Stimulated activated naive CD4-positive, alpha-beta T cell (primary cell): ENCODE results near the gene MOB3C.

ENCODE experiments used
- DNase-seq, 6 experiments: peaks; one replicate each; lab custom pipeline; 2025; lab: John Stamatoyannopoulos, UW

Gene MOB3C

DNA sequence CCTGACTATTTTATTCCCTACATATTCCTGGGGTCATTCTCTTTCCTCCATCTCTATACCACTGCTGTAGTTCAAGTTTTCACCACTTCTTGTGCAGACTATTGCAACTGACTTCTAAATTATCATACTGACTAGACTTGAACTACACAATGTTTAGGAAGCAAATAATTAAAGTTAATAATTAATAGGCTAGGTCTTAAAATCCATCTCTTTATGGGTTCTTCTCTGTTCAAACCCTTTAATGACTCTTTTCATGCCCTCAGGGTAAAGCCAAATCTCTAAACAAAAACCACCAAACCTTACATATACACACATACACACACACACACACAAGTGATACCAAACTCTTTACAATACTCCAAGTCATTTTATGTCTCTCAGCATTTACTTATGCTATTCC lies 22.3 kb upstream of the MOB3C start:
- no peak for DNase-seq

DNA sequence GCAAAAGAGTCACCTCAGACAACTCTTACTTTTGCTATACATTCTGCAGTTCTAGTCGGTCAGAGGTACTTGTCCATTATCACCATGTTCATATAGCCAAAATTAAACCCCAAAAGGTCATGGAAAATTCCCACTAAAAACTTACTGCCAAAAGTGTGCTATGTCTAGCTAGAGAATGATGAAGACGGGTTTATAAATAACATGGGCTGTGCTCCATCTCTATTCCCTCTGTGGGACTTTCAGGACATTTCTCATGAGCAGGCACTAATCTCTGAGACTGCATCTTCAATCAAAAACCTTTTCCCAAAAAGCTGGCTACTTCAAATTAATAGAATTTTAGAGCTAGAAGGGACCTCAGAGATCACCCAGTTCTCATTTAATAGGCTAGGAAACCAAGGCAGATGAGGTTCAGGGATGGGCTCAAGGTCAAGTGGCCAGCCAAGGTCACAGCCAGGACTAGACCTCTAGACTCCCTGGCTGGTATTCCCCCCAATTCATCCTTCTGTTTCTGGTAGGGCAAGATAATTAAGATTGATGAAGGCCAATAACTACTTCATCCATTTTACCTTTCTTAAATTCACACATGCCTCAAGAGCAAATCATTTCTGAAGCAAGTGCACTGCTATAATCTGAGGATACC lies 21.0 kb upstream of the MOB3C start:
- DNase-seq = no peak

DNA sequence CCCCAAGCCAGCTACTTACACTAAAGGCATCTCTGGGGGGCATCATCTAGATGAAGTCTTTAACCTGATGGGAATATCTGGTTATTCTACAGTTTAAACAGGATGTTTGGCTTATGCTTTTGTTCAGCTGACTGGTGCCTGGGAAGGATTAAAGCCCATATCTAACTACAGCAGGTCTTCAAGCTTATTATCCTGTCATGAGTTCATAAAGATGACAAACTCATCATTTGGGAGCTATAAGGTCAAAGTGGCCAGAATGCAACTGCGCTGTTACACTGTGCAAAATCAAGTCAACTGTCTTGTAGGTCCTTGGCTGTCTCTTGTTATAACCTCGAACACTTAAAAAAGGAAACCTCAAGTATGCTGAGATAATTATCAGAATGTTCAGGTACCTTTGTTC lies 18.6 kb upstream of the MOB3C start:
- DNase-seq = no peak

DNA sequence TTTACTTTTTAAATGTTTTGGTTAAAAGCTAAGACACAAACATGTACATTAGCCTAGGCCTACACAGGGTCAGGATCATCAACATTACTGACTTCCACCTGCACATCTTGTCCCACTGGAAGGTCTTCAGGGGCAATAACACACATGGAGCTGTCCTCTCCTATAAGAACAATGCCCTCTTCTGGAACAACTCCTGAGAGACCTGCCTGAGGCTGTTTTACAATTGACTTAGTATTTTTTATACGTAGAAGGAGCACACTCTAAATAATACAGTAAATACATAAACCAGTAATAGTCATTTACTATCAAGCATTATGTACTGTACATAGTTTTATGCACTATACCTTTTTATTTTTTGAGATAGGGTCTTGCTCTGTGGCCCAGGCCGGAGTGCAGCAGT lies 14.1 kb upstream of the MOB3C start:
- DNase-seq = no peak

DNA sequence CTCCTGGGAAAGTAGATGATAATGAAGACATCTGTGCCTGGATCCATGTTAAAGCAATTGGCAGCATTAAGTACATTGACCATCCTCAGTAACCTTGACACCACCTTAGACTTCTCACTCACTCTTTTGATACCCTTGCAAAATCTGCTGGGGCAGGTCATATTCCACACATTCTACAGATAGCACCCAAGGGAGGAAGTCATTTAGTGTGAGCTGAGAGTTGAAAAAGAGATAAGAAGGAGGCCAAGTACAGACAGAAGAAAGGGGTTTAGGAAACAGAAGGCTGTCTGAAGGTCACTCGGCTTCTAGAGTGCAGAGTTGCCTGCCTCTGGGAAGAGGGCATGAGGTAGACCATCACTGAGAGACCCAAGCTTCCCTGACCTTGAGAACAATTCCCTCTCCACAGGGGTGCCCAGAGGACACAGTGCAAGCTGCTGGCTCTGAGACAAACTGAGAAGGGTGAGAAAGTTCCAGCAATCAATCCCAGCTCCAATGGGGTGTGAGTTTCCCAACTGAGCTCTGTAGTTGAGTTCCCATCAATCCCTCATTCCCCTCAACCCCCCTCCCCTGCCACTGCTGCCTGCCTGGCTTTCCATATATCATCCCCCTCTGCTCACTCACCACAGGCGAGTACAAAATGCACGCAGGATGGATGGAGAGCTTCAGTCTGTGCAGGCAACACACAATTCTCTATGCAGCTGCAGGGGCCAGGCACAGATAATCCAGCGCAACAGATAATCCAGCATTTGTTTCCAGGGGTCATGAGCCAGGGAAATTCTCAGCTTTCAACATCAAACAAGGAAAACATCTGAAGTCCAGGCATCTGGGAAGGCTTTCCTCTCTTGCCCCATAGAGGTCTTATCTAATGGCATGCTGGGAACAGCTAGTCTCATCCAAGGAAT lies 7.4 kb upstream of the MOB3C start:
- no peak for DNase-seq

DNA sequence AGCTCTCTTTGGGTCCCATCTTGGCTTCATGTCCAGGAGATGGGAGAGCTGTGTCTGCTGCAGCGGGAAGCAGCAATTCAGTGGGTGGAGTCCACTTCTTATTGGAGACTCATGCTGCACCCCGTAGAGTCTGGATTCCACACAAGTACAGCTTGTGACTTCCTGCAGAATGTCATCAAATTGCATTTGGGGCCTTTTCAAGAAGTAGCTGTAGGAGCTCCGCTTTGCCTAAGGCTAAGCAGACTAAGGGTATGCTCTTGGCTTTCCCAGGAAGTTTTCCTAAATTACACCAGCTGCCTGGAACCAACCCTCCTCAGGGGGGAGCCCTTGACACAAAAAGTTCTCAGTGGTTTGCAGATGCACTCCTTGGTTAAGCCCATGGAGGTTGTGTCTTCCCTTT lies 5.7 kb upstream of the MOB3C start:
- no peak for DNase-seq

DNA sequence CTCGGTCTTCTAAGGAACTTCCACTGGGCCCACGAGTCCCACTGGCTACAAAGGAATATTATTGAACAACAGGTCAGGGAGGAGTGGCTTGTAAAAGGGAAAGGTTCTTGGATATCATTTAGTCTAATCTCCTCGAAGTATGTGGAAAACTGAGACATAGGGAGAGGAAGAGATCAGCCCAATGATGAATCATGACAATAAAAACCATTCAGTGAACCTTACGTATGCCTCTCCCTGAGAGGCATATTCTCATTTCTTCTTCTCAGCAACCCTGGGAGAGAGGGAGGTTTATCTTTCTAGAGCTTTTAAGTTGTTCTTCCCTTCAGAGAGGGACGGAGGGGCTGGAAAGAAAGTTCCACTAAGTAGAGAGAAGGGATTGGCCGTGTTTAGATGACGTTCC lies 5.3 kb upstream of the MOB3C start:
- no peak for DNase-seq

DNA sequence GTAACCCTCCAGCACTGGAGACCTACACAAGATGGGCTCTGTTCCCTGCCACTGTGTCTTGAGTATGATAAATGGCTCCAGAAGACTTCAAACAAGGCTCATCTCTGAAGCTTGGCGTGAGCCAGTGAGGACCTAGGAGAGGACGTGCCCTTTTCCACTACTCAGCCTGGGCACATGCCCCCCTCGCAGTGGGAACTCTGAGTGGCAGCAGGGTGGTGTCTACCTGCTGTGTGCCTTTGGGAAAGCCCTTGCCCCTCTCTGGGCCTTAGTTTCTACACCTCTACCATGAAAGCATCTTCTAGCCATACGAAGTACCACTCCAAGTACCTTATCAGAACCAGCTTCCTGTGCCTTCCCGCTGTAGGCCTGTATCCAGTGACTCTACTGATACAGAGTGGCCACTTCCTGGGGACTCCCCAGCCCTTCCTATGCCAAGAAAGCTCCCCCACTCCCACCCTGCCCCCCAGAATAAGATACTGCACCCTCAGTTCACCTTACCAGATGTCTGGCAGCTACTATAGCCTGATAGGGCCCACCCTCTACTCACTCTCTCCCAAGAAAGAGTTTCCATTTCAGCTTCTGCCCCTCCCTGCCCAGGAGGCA lies 3.1 kb upstream of the MOB3C start:
- no peak for DNase-seq

DNA sequence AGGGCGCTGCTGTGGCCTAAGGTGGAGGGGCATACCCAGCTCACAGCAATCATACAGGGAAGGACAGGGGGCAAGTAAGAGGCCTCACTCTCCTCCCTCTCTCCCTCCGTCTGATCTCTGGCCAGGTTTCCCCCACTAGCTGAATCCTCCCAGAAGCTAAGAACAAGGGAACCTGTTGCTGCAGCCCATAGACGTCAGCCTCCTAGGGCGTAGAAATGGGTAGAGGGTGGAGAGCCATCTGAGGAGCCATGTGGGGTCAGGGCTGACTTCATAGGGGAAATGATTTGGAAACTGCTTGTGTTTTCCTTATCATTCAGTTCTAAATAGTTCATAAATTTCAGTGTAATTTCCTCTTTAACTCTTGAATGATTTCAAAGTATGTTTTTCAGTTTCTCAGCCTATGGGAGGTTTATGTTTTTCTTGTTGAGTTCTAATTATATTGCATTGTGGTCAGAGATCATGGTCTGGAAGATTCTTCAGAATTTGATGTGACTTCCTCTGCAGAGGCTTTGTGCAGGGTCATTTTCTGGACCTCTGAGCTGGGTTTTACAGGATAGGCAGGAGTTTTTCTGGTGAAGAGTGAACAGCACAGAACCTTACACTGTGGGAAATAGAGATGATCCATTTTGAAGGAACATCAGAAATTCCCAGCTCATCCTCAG lies 2.3 kb upstream of the MOB3C start:
- no peak for DNase-seq

DNA sequence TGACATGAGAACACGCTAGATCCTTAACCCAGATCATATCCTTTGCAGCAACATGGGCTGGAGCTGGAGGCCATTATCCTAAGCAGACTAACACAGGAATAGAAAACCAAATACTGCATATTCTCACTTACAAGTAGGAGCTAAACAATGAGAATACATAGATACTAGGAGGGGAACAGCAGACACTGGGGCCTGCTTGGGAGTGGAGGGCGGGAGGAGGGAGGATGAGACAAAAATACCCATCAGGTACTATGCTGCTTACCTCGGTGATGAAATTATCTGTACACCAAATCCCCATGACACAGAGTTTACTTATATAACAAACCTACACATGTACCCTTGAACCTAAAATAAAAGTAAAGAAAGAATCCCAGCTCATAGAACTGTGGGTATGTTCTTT lies 1.2 kb upstream of the MOB3C start:
- no peak for DNase-seq

DNA sequence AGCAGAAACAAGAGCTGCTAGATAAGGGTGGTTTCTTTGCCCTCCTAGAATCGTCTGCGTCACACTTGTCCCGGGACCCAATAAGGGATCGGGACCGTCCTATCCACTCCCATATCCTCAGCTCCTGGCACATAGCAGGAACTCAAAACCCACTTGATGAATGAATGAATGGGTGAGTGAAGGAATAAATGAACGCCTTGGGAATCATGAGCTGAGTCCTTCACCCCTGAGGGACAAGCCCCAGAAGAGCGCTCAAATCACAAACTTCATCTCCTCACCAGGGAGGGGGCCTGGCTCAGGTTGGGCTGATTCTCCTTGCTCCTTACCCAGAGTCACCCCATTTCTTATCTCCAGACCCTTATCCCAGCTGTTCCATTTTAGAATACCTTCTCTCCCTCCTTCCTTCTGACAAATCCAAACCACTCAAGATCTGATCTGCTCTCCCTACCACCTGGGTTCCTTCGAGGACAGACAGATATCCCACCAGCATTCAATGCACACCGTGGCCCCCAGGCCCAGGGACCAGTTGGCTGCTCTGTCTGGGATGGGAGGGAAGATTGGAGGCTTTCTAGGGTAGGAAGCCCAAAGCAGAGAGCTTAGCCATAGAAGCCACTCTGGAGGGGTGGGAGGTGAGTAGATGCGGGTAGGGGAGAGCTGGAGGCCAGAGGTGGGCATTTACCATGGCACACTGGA lies 643 bp upstream of the MOB3C start:
- no peak for DNase-seq

DNA sequence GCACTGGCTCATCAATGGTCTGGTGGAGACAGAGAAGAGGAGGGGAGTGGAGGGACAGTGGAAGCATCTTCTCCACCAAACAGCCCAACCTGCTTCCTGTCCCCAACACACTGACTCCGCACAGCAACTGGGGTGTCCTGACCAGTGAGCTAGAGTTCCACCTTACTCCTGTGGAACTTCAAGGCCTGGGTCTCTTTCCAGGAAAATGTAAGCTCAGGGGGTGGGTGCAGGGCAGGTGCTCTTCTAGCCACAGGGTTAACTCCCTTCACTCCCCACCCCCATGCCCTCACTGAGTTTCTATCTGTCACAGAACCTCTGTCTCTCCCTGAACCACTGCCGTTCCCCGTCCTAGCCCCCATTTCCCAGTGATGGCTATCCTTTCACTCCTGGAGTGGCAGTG lies 876 bp downstream of the MOB3C start:
- DNase-seq = peak in 1 of 6 experiments; percentile 28

DNA sequence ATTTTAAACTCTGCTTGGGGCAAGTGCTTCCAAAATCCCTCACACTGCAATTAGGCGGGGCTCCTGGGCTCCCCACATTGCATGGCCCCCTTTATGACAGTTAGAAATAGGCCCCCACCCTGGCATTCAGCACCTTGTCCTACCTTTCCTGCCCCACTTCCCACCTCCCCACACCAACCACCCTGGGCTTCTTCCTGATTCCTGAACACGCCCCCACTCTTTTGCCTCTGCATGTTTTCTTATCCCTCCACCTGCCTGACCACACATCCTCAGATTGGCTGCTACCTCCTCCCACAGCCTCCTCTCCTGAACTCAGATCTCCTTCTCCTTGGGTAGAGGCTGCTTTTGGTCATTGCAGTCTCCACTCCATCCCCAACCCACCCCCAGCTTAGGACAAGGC lies 1.5 kb downstream of the MOB3C start:
- no peak for DNase-seq

DNA sequence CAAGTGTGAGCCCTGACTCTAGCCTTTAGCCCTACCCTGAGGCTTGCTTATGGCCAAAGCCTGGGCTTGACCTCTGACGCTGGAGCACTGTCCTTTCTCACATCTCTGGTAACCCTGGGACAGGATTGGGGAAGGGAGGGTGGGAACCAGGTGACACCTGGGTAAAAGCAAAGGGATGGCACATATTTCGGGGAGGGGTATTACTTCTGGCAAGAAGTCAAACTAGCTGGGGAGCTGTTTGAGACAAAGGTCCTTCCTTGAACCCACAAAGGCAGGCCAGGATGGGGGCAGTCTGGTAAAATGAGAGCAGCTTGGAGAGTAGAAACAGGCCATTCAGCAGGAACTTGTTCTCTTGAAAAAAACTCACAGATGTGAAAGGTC lies 2.0 kb downstream of the MOB3C start:
- DNase-seq = no peak

DNA sequence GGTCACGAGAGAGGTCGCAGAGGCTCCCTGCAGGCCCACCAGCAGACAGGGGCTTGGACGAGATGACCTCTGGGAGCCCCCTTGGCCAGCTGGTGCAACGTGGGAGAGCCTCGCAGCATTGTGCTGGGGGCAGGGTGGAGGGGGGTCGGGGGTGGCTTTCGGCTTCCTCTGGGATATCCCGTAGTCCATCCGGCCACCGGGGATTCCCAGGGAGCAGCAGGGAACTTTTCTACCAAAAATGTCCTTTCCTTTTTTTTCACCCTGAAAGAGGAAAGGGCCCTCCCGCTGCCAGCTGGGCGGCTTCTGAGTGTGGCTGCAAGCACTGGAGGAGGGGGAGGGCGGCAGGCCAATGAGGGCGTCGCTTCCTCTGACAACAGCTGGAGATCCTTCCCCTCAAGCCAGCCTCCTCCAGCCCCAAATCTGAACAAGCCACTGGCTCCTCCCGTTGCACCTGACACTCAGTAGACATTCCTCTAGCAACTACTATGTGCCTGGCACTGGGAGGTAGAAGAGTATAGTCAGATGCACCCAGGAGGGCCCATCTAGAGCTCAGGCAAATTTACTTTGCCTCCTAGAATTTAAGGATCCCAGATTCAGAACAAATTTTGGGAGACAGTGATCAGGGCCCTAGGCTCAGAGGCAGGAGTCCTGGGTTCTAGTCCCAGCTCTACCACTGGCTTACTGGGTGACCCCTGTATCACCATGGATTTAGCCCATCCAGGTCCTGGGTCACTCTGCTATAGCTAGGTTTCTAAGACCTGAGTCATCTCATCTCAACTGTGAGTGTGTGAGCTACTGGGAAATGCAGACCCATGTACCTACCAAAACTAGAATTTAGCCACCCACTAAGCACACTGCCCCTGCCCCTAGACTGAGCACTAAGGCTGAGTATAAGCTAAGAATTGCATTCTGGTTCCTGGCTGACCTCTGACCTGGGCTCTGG lies 2.7 kb downstream of the MOB3C start:
- DNase-seq = peak; percentile 3 to 37 (median 18)

DNA sequence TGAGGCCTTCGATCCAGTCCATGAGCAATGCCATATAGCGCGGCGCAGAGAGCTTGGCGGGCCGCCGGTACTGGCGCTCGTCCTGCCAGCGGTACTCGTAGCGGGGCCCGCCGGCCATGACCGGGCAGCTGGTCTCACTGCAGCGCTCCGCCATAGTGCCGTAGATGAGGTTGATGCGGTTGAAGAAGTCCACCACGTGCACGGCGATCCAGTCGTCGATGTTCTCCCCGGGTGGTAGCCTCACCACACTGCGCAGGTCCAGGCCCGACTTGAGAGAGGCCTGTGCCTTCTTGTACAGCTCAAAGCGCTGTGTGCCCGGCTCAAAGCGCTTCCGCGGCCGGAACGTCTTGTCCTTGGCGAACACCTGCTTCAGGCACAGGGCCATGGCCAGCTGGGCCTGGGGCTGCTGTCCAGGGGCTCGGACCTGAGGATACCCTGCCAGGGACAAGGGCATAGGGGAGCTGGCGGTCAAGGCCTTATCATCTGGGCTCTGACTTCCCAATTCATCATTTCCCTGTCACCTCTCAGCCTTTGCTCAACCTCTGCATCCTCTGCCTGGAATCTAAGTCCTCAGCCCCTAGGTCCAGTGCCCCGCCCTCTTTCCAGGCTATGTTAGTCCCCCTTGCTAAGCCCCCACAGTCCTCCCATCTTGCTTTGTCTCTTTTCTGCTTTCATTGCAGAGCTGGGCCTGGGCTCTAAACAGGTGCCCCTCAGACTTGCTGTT lies 3.5 kb downstream of the MOB3C start:
- no peak for DNase-seq

DNA sequence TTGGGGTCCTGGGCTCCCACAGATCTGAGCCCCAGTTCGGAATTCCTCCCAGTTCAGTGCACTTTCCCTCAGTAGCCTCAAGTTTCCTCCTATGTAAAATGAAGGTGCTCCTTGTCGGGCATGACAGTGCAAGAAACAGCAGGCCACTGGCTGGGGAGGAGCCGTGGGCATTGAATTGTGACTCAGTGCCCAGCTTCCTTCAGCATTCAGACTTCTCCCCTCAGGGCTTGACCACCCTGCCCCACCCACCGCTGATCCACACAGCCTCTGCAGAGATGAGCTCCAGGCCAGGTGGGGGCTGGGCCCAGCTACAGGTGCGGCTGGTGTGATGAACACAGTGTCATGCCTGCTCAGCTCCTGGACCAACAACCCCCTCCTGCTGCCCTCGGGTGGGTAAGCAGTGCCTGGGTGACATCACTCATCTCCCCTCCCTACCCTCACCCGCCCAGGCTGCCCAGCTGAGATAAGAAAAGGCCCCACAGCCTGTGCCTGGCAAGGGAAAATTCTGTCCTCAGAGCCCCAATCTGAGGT lies 4.9 kb downstream of the MOB3C start:
- no peak for DNase-seq

DNA sequence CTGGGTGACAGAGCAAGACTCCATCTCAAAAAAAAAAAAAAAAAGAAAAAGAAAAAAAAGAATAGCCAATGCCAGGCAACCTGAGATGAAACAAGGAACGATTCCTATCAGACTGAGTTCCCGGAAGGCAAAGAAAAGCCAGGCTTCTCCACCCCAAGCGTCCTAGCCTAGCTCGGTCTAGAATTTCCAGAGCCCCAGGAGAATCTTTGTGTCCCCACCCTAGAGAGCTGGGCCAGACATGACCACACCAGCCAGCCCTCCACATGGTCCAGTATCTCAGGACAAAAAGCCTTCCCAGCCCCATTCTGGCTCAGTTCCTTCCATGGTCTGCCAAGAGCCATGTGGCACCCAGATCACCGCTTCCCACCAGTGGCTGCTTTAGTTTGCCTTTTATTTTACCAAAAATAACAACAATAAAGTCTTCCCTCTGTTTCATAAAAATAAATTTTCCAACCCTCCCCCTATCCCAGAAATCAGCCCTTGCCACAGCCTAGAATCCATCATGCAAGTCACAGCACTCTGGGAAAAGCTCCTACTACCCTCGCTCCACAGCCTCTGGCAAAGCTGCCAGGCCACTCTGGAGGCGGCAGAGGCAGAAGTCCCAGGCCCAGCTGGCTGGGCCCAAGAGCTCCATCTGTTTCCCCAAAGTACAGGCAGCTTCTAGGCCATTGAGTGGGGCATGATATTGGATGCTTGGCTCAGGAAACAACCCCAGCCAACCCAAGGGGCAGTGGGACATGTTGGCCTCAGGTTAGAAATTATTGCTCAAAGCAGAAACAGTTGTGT lies 9.1 kb downstream of the MOB3C start:
- no peak for DNase-seq

DNA sequence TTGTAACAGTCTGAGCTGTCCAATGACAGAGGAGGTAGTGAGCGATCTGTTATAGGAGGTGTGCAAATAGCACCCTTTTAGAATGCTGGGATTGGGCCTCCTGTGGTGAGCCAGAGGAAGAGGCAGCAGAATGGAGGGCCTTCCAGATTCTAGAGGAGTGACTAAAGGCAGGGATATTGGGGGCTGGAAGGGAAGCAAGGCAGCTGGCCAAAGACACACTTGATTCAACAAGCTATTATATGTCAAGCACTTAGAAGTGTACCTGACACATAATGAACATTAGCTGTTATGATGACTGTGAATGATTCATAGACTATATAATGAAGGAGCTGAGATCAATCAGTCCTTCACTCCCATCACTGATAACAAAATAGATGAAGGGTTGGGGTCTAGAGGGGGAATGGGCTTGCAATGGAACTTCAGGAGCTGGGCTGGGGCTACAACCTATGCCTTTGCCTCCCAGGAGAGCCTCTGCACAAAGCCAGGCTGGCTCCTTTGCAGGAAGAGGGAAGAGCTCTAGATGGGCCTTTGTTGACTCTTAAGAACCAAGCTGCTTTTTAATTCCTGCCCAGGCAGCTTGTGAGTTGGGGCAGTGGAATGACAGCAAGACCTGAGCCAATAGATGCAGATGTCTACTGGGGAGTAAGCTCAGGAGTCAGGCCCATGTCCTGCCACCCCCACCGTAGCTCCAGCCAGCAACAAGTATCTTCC lies 10.2 kb downstream of the MOB3C start:
- no peak for DNase-seq
